Gastroesophageal sphincter (tissue), 3 donors: Measurements from ENCODE around the gene MYOG.

Experiments used
- CTCF ChIP-seq, 4 experiments: fragments of 200-600 bp in 2 of 4; fragments of 450-650 bp in 2 of 4; sonication (generic) in 1 of 4; IDR thresholded peaks; one replicate each; pipeline ENCODE4 v1.5.1; 2017 to 2019; ENCODE audit warnings: antibody characterized with exemption in 4 of 4, mild to moderate bottlenecking in 2 of 4, moderate library complexity in 2 of 4
- EP300 ChIP-seq: sonication (generic); formaldehyde crosslinking; IDR thresholded peaks from one replicate; pipeline ENCODE4 v1.6.1; 2017; ENCODE audit warnings: antibody characterized with exemption, mild to moderate bottlenecking
- POLR2A ChIP-seq, 2 donors: fragments of 450-650 bp; IDR thresholded peaks; one replicate each; pipeline ENCODE4 v1.6.1; 2017; ENCODE audit warnings: antibody characterized with exemption in 2 of 2, mild to moderate bottlenecking in 2 of 2, moderate library complexity in 1 of 2
- POLR2AphosphoS5 ChIP-seq: sonication (generic); formaldehyde crosslinking; IDR thresholded peaks from one replicate; pipeline ENCODE4 v1.6.1; 2017; ENCODE audit warnings: antibody characterized with exemption

- TF ChIP-seq CTCF (IDR thresholded peaks at IDR 0.05) (no peak), POLR2A (IDR thresholded peaks at IDR 0.05) (no peak), EP300 (no peak), POLR2AphosphoS5 (no peak)
These were observed 3.8 kb upstream of the MYOG start for GRCh38 chr1:203089651-203090045.
